ENCODE results near the gene SPON1.
"Not testable (repeated sequence)": the region's sequence is repeated elsewhere in the genome, so short reads cannot be mapped to it uniquely, and the experiment has no call there.

Gene SPON1

GRCh38 chr11:14158393-14158792, 195.9 kb downstream of the SPON1 start:
- no peak overlapping the region for H3K4me3 ChIP-seq (ENCODE audit: control insufficient read depth, low read depth, low read length)
- no peak for TF ChIP-seq CTCF (conservative IDR thresholded peaks at IDR 0.05; ENCODE audit: control insufficient read depth, insufficient read depth, low read depth, low read length)
- DNase-seq (ENCODE audit: low read depth): no peak

GRCh38 chr11:14163576-14163975, 201.1 kb downstream of the SPON1 start:
- H3K4me3 ChIP-seq (ENCODE audit: control insufficient read depth, low read depth, low read length): no peak overlapping the region
- TF ChIP-seq CTCF (conservative IDR thresholded peaks at IDR 0.05; ENCODE audit: control insufficient read depth, insufficient read depth, low read depth, low read length): no peak
- no peak for DNase-seq (ENCODE audit: low read depth)

- H3K4me3 ChIP-seq (ENCODE audit: control insufficient read depth, low read depth, low read length); DNase-seq (ENCODE audit: low read depth): not testable (repeated sequence)
These were observed 211.2 kb downstream of the SPON1 start for GRCh38 chr11:14173679-14174078.

GRCh38 chr11:14179116-14179820, 216.7 kb downstream of the SPON1 start:
- DNase-seq (ENCODE audit: low read depth): peak; percentile 87
- no peak for TF ChIP-seq CTCF (conservative IDR thresholded peaks at IDR 0.05; ENCODE audit: control insufficient read depth, insufficient read depth, low read depth, low read length)
- H3K4me3 ChIP-seq (ENCODE audit: control insufficient read depth, low read depth, low read length): no peak overlapping the region

- H3K4me3 ChIP-seq (ENCODE audit: control insufficient read depth, low read depth, low read length): no peak overlapping the region
- no peak for TF ChIP-seq CTCF (conservative IDR thresholded peaks at IDR 0.05; ENCODE audit: control insufficient read depth, insufficient read depth, low read depth, low read length)
- no peak for DNase-seq (ENCODE audit: low read depth)
These were observed 218.6 kb downstream of the SPON1 start for GRCh38 chr11:14181121-14181520.

GRCh38 chr11:14182833-14183364, 220.4 kb downstream of the SPON1 start:
- DNase-seq (ENCODE audit: low read depth): no peak
- no peak overlapping the region for H3K4me3 ChIP-seq (ENCODE audit: control insufficient read depth, low read depth, low read length)
- TF ChIP-seq CTCF (conservative IDR thresholded peaks at IDR 0.05; ENCODE audit: control insufficient read depth, insufficient read depth, low read depth, low read length): no peak

- no peak overlapping the region for H3K4me3 ChIP-seq (ENCODE audit: control insufficient read depth, low read depth, low read length)
- peak; percentile 18 for DNase-seq (ENCODE audit: low read depth)
- no peak for TF ChIP-seq CTCF (conservative IDR thresholded peaks at IDR 0.05; ENCODE audit: control insufficient read depth, insufficient read depth, low read depth, low read length)
These were observed 221.8 kb downstream of the SPON1 start for GRCh38 chr11:14184028-14184940.
